HK-2 (cell line): Measurements from ENCODE around the gene CEPT1.
"Not testable (repeated sequence)": the region's sequence is repeated elsewhere in the genome, so short reads cannot be mapped to it uniquely, and the experiment has no call there.

Experiments used
- DNase-seq: peaks from one replicate; pipeline ENCODE4 v3.0.0-alpha.2; 2018; ENCODE audit not compliant: unreplicated experiment

Gene CEPT1

DNA sequence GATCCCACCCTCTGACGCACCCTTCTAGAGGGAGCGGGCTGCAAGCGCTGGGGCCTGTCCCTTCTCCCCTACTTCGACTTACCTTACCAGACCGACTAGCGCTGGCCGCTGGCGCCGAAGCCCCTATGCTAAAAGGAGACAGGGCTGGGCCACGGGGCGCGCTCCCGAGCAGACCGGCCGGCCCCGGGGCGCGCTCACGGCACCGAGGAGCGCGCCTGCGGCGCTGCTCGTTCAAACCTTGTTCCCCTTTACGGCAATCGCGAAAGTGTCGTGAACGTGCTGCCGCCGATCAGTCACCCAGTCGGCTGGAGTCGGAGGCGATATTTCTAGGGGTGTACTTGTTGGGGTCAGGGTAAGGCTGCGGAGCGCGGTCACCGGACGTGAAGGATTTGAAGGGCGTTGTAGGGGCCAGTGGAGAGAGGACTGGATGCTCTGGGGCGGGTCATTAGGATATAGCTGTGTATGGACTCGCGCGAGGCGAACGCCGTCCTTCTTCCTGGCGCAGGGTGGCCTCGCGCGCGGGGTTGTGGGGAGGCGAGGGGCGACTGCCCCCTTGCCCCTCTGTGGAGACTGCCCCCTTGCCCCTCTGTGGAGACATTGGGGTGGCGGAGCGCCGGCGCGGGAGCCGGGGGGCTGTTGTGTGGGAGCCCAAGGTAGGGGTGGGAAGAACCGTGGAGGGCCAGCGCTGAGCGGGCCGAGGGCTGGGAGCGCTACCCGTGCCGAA, at the start of gene CEPT1, which contains the start of gene DRAM2:
Gene CEPT1 (plus strand): TSS at position 268 of the 724 bp plus-strand sequence. CDS start 7,492 bp downstream, outside the sequence.
Gene DRAM2 (minus strand): TSS at position 138 of the 724 bp plus-strand sequence. CDS start 8,539 bp downstream, outside the sequence.
- DNase-seq = peak; percentile 92

DNA sequence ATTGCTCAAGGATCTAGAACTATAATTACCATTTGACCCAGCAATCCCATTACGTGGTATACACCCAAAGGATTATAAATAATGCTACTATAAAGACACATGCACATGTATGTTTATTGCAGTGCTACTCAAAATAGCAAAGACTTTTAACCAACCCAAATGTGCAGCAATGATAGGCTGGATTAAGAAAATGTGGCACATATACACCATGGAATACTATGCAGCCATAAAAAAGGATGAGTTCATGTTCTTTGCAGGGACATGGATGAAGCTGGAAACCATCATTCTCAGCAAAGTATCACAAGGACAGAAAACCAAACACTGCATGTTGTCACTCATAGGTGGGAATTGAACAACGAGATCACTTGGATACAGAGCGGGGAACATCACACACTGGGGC, 44.6 kb upstream of the CEPT1 start:
- not testable (repeated sequence) for DNase-seq

DNA sequence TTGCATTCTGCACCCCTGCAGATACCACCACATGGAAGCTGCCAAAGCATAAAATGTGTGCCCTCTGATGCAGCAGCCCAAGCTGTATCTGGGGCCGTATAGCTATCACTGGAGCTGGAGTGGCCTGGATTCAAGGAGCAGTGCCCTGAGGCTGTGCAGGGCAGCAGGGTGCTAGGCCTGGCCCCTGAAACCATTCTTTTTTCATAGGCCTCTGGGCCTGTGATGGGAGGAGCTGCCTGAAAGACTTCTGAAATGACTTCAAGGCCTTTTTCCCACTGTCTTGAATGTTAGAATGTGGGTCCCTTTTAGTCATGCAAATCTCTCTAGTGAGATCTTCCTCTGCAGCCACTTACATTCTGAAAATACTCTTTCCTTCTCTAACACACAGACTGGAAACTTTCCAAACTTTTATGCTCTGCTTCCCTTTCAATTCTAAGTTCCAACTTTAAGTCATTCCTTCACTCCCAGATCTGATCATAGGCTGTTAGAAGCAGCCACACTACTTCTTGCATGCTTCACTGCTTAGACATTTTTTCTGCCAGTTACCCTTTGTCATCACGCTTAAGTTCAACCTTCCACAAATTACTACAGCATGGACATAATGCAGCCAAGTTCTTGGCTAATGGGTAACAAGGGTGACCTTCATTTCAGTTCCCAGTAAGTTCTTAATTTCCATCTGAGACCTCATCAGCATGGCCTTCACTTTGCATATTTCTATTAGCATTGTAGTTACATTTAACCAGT, 42.5 kb upstream of the CEPT1 start:
- no peak for DNase-seq

DNA sequence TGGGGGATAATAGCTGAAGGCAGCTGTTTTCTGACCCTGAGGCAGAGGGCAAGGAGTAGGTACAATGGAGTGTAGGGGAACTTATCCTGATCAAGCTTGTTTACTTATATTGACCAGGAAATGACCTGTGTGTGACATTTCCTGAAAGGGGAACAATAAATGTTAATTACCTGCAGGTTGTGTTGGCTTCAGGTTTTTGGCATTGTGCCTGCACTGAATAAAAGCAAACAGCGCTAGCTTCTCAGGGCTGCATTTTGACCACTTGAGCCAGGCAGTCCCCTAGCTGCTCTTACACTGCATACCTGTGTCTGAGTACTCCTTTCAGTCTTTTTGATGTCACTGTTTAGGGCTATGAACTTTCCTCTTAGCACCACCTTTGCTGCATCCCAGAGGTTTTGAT, 40.7 kb upstream of the CEPT1 start:
- DNase-seq = no peak

DNA sequence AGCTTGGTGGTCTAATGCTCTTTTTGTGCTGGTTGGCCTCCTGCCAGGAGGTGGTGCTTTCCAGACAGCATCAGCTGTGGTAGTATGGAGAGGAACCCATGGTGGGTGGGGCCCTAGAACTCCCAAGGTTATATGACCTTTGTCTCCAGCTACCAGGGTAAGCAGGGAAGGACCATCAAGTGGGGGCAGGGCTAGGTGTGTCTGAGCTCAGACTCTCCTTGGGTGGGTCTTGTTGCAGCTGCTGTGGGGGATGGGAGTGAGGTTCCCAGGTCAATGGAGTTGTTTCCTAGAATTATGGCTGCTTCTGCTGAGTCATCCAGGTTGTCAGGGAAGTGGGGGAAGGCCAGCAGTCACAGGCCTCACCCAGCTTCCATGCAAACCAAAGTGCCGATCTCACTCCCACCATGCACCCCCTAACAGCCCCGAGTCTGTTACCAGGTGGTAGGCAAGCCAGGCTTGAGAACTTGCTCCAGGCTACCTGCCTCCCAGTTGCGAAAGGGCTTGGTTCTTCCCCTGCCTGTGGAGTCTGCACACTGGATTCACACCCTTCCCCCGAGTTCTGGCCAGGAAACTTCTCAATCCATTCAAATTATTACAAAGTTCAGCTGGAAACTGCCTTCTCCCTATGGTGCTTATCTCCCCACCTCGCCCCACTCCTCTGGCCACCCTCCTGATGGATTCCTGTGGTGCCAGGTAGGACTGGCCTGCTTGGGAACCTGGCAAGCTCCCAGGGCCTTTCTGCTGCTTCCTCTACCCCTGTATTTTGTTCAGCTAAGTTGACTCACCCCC, 38.0 kb upstream of the CEPT1 start:
- DNase-seq = no peak

- no peak for DNase-seq
These were observed 35.0 kb upstream of the CEPT1 start for GRCh38 chr1:111104981-111105380.

- DNase-seq = no peak
These were observed 29.7 kb upstream of the CEPT1 start for GRCh38 chr1:111110197-111110899.

DNA sequence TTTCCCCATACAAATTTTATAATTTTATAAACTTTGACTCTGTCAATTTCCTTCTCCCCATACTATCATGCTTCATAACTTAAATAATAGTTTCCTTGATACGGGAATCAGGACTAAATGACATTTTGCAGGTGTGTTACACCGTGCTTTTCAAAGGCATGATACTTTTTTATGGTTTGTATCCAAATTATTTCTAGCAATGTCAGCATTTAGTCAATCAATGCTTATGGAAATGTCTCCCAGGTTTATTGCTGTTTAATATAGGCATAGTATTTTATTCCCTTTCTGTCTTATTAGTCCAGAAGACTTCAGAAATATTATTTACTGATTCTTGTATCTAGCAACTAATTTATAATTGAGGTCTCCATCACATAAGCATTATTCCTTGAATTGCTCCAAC, 23.5 kb upstream of the CEPT1 start:
- DNase-seq = no peak

DNA sequence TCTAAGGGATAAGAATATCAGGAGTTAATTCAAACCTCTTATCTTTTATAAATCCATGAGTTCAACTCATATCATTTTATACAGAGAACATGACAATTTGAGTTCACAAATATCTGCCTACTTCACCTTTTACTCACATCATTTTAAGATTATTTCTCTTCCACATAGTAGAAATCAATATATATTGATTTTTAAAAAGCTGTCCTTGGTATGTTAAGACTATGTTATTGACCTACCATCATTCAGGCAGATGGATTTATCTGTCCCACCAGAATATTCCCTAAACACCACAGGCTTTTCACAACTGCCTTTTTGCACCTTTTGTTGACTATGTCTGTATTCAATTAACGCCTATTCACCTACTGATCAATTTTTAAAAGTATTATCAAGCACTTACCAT, 13.7 kb upstream of the CEPT1 start:
- DNase-seq = no peak

GRCh38 chr1:111127923-111128643, 11.9 kb upstream of the CEPT1 start:
- no peak for DNase-seq

- no peak for DNase-seq
These were observed 10.6 kb upstream of the CEPT1 start for GRCh38 chr1:111129376-111129775.

DNA sequence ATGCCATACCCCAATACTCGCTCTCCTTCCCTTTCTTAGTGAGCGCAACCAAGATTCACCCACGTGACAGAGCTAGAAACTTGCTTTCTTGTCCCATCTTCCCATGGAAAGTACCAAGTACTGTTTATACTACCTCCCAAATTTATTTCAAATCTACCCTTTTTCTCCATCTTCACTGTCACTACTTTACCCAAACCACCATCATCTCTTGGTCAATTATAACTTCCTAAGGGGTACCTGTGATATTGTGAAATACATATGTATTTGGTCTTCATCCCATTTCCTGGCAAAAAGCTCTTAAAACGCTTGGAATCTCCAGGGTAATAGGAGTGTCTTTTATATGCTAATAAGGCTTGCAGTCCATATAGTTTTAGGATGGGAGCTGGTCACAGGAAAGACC, 8.3 kb upstream of the CEPT1 start:
- DNase-seq = no peak

DNA sequence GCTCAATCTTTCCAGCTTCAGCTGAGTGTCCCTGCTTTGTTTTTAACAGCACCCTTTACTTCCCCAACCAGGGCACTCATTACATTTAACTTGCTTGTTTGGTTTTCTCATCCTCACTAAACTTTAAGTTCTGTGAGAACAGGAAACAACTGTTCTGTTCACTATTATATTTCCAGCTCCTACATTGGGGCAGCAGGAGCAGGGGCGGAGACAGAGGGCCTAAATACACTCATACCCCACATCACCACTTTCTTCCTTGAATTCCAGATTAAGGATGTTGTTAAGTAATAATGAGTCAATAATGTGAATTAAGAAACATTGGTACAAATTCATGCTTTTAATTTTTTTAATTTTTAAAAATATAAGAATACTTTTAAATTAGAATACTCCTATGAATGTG, 6.2 kb upstream of the CEPT1 start:
- no peak for DNase-seq

DNA sequence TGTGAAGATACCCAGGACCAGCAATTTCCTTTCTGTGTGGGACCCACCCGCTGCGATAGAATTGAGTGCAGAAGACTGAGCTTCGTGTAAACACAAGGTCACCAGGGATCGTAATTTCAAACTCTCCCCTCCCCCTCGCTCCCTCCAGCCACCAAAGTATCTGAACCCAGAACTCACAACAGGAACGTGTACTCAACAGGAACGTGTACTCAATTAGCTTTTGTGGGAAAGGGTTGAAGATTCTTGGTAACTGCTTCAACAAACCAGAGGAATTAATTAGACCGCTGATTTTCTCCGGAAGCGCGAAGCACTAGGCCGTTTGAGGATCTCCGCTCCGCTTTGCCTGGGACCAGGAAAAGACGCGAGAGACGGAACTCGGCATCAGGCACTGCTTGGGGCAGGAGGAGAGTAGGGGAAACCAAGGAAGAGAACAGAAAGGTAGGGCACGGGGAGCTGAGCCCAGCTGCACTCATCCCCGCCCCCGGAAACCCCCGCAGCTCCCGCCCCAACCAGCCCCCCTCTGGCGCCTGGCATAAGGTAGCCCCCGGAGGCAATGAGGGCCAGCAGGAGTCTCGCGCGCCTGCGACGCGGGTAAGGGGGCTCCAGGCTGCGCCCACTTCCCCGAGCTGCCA, 583 bp upstream of the CEPT1 start:
- no peak for DNase-seq

- DNase-seq = peak; percentile 62
These were observed 601 bp downstream of the CEPT1 start for GRCh38 chr1:111140680-111140967.

- DNase-seq = no peak
These were observed 1.5 kb downstream of the CEPT1 start for GRCh38 chr1:111141245-111142220.

GRCh38 chr1:111142356-111142975, 2.4 kb downstream of the CEPT1 start:
- no peak for DNase-seq

GRCh38 chr1:111145542-111145941, 5.5 kb downstream of the CEPT1 start:
- DNase-seq = no peak
